Endothelial cell (in vitro differentiated cells): ENCODE results near the gene RUBCNL. TPM values are rescaled to one million over a fixed set of nuclear protein-coding genes. Genes with fewer than 3 reads are reported as not detected.

Experiments used
- DNase-seq: peaks from one replicate; pipeline ENCODE4 v3.0.0; 2021; ENCODE audit warnings: low spot score
- H3K27ac Mint-ChIP-seq: one replicate; pipeline ENCODE4 v1.8.0; 2021; ENCODE audit warnings: mixed read lengths, inconsistent platforms; ENCODE audit not compliant: unreplicated experiment
- H3K27me3 Mint-ChIP-seq: one replicate; pipeline ENCODE4 v1.8.0; 2021; ENCODE audit warnings: mild to moderate bottlenecking, moderate library complexity, mixed read lengths, inconsistent platforms; ENCODE audit not compliant: unreplicated experiment
- H3K36me3 Mint-ChIP-seq: one replicate; pipeline ENCODE4 v1.8.0; 2021; ENCODE audit warnings: mild to moderate bottlenecking, low read depth, mixed read lengths, inconsistent platforms; ENCODE audit not compliant: unreplicated experiment
- H3K4me1 Mint-ChIP-seq: one replicate; pipeline ENCODE4 v1.8.0; 2021; ENCODE audit warnings: mild to moderate bottlenecking, mixed read lengths, inconsistent platforms; ENCODE audit not compliant: unreplicated experiment
- H3K4me3 Mint-ChIP-seq: one replicate; pipeline ENCODE4 v1.8.0; 2021; ENCODE audit warnings: mild to moderate bottlenecking, mixed read lengths, inconsistent platforms; ENCODE audit not compliant: unreplicated experiment
- H3K9me3 Mint-ChIP-seq: one replicate; pipeline ENCODE4 v1.8.0; 2021; ENCODE audit warnings: mixed read lengths, inconsistent platforms; ENCODE audit not compliant: unreplicated experiment
- CTCF ChIP-seq: fragments of 200-600 bp; sonication (generic); IDR thresholded peaks from one replicate; pipeline ENCODE4 v1.5.0; 2021; ENCODE audit warnings: antibody characterized with exemption; ENCODE audit not compliant: unreplicated experiment
- total RNA-seq: library from RNA; stranded (reverse); fragmentation: NEBNext Ultra II Directional; extraction: Animal tissue kit (Norgen Biotek cat#: 25700); gene quantifications from one replicate; pipeline ENCODE4 v1.2.1, GENCODE V29; 2021; ENCODE audit not compliant: unreplicated experiment

RUBCNL gene
- total RNA-seq, 1 donor from 2014 or later, result 0.31 TPM

GRCh38 chr13:46324976-46325375 lies 62.1 kb downstream of the RUBCNL start:
- Mint-ChIP-seq H3K27ac (no peak overlapping the region), H3K4me3 (no peak overlapping the region), H3K4me1 (no peaks in the 10 kb centered on the region), H3K36me3 (no peaks in the 10 kb centered on the region), H3K9me3 (no peaks in the 10 kb centered on the region), H3K27me3 (no peaks in the 10 kb centered on the region)
- no peak for DNase-seq
- no peak for TF ChIP-seq CTCF

- no peak overlapping the region for H3K4me3 Mint-ChIP-seq
- H3K4me1 Mint-ChIP-seq, result no peaks in the 10 kb centered on the region
- peak; percentile 69 for TF ChIP-seq CTCF
- no peak overlapping the region for H3K27ac Mint-ChIP-seq
- H3K36me3 Mint-ChIP-seq, result no peaks in the 10 kb centered on the region
- peak; percentile 52 for DNase-seq
- H3K9me3 Mint-ChIP-seq, result no peaks in the 10 kb centered on the region
- H3K27me3 Mint-ChIP-seq, result peaks cover under 1% of the 10 kb centered on the region
Observed at GRCh38 chr13:46321494-46322225, 65.4 kb downstream of the RUBCNL start.

GRCh38 chr13:46320821-46321220 lies 66.2 kb downstream of the RUBCNL start:
- no peak for TF ChIP-seq CTCF
- H3K4me1 Mint-ChIP-seq, result no peaks in the 10 kb centered on the region
- DNase-seq, result no peak
- H3K4me3 Mint-ChIP-seq, result no peak overlapping the region
- H3K36me3 Mint-ChIP-seq, result no peaks in the 10 kb centered on the region
- no peak overlapping the region for H3K27ac Mint-ChIP-seq
- H3K9me3 Mint-ChIP-seq, result no peaks in the 10 kb centered on the region
- H3K27me3 Mint-ChIP-seq, result peaks cover 1% of the 10 kb centered on the region

- H3K27ac Mint-ChIP-seq, result no peak overlapping the region
- DNase-seq, result no peak
- no peaks in the 10 kb centered on the region for H3K4me1 Mint-ChIP-seq
- H3K36me3 Mint-ChIP-seq, result peaks cover 1% of the 10 kb centered on the region
- no peak overlapping the region for H3K4me3 Mint-ChIP-seq
- H3K27me3 Mint-ChIP-seq, result peaks cover 1% of the 10 kb centered on the region
- no peaks in the 10 kb centered on the region for H3K9me3 Mint-ChIP-seq
- no peak for TF ChIP-seq CTCF
Observed at GRCh38 chr13:46320406-46320805, 66.6 kb downstream of the RUBCNL start.

GRCh38 chr13:46318986-46319385 lies 68.1 kb downstream of the RUBCNL start:
- H3K36me3 Mint-ChIP-seq, result peaks cover 4% of the 10 kb centered on the region
- H3K4me1 Mint-ChIP-seq, result no peaks in the 10 kb centered on the region
- peaks cover 1% of the 10 kb centered on the region for H3K27me3 Mint-ChIP-seq
- no peak for TF ChIP-seq CTCF
- H3K4me3 Mint-ChIP-seq, result no peak overlapping the region
- H3K9me3 Mint-ChIP-seq, result no peaks in the 10 kb centered on the region
- no peak for DNase-seq
- no peak overlapping the region for H3K27ac Mint-ChIP-seq
